Smooth muscle cell (in vitro differentiated cells): ENCODE results near the gene UNC13C. TPM values are rescaled to one million over a fixed set of nuclear protein-coding genes. Genes with fewer than 3 reads are reported as not detected.

ENCODE experiments used
- DNase-seq: peaks from one replicate; lab custom pipeline; 2025; ENCODE audit not compliant: unreplicated experiment; lab: John Stamatoyannopoulos, UW
- H2AFZ ChIP-seq: fragments of 200-600 bp; sonication (generic); 2 replicates; pipeline ENCODE4 v1.6.0; 2016; ENCODE audit warnings: antibody characterized with exemption, low read depth, mild to moderate bottlenecking
- H3F3A ChIP-seq: fragments of 200-600 bp; sonication (generic); 2 replicates; pipeline ENCODE4 v1.6.0; 2017; ENCODE audit warnings: antibody characterized with exemption, low read depth
- H3K27ac ChIP-seq: fragments of 200-600 bp; sonication (generic); 2 replicates; pipeline ENCODE4 v1.5.1; 2016; ENCODE audit warnings: low read depth, mild to moderate bottlenecking
- H3K27me3 ChIP-seq: fragments of 200-600 bp; sonication (generic); 2 replicates; pipeline ENCODE4 v1.6.1; 2016; ENCODE audit warnings: low read depth, mild to moderate bottlenecking
- H3K36me3 ChIP-seq: fragments of 200-600 bp; sonication (generic); 2 replicates; pipeline ENCODE4 v1.5.1; 2016; ENCODE audit warnings: low read depth
- H3K4me1 ChIP-seq: fragments of 200-600 bp; sonication (generic); 2 replicates; pipeline ENCODE4 v1.5.1; 2016; ENCODE audit warnings: low read depth
- H3K4me2 ChIP-seq: fragments of 200-600 bp; sonication (generic); 2 replicates; pipeline ENCODE4 v1.6.0; 2016; ENCODE audit warnings: mild to moderate bottlenecking
- H3K4me3 ChIP-seq: fragments of 200-600 bp; sonication (generic); 2 replicates; pipeline ENCODE4 v1.5.1; 2016; ENCODE audit warnings: mild to moderate bottlenecking
- H3K79me2 ChIP-seq: fragments of 200-600 bp; sonication (generic); 2 replicates; pipeline ENCODE4 v1.6.0; 2016; ENCODE audit warnings: low read depth, mild to moderate bottlenecking
- H3K9ac ChIP-seq: fragments of 200-600 bp; sonication (generic); 2 replicates; pipeline ENCODE4 v1.6.0; 2016; ENCODE audit warnings: low read depth
- H3K9me3 ChIP-seq: fragments of 200-600 bp; sonication (generic); replicated peaks from 2 replicates; pipeline ENCODE4 v1.5.1; 2016; ENCODE audit warnings: low read depth
- H4K20me1 ChIP-seq: fragments of 200-600 bp; sonication (generic); 2 replicates; pipeline ENCODE4 v1.6.0; 2016; ENCODE audit warnings: low read depth
- CTCF ChIP-seq: fragments of 200-600 bp; sonication (generic); IDR thresholded peaks from 2 replicates; pipeline ENCODE4 v1.5.1; 2017; ENCODE audit warnings: borderline replicate concordance, mild to moderate bottlenecking, antibody characterized with exemption; ENCODE audit not compliant: insufficient read depth, poor library complexity, severe bottlenecking
- WGBS: methylation state at CpG from one replicate; pipeline ENCODE4 v1.1.7; 2016; ENCODE audit warnings: low lambda C conversion rate; 5-methylcytosine and 5-hydroxymethylcytosine counted together
- polyA plus RNA-seq: library from polyadenylated mRNA; unstranded; fragments of >200 nt; fragmentation: Nextera tagmentation; extraction: Ambion mirVana; gene quantifications from 2 replicates; pipeline ENCODE4 v1.2.1, GENCODE V29; 2016
- total RNA-seq: library from RNA; depleted of rRNA; stranded (reverse); fragments of >200 nt; gene quantifications from 2 replicates; pipeline ENCODE4 v1.2.3, GENCODE V29; 2014

Gene UNC13C
- total and polyA plus RNA-seq, 2 experiments from 2014 or later: 0.85 to 4.0 TPM

GRCh38 chr15:54014067-54014655 is 35.9 kb downstream of the UNC13C start:
- Histone ChIP-seq H3K27ac (no peak overlapping the region), H4K20me1 (no peaks in the 10 kb centered on the region), H3K4me2 (no peak overlapping the region), H3K4me3 (no peak overlapping the region), H2AFZ (no peak overlapping the region), H3K9ac (no peak overlapping the region), H3F3A (peaks cover 4% of the 10 kb centered on the region), H3K27me3 (no peaks in the 10 kb centered on the region), H3K79me2 (no peaks in the 10 kb centered on the region), H3K4me1 (no peaks in the 10 kb centered on the region), H3K36me3 (no peaks in the 10 kb centered on the region), H3K9me3 (no peaks in the 10 kb centered on the region)
- no peak for TF ChIP-seq CTCF
- DNase-seq: no peak
- 82% methylated on average over 4 of the region's 4 CpGs for WGBS

GRCh38 chr15:54017251-54017650 is 39.0 kb downstream of the UNC13C start:
- Histone ChIP-seq H3K27me3 (no peaks in the 10 kb centered on the region), H3K36me3 (no peaks in the 10 kb centered on the region), H3K4me3 (no peak overlapping the region), H3K27ac (no peak overlapping the region), H3K4me1 (no peaks in the 10 kb centered on the region), H3K9me3 (no peaks in the 10 kb centered on the region), H4K20me1 (no peaks in the 10 kb centered on the region), H2AFZ (no peak overlapping the region), H3K4me2 (no peak overlapping the region), H3F3A (peaks cover 4% of the 10 kb centered on the region), H3K79me2 (no peaks in the 10 kb centered on the region), H3K9ac (no peak overlapping the region)
- 86% methylated on average over 1 of the region's 1 CpG for WGBS
- no peak for DNase-seq
- no peak for TF ChIP-seq CTCF

- 61% methylated on average over 3 of the region's 3 CpGs for WGBS
- Histone ChIP-seq H3K9me3 (no peaks in the 10 kb centered on the region), H3K79me2 (no peaks in the 10 kb centered on the region), H4K20me1 (no peaks in the 10 kb centered on the region), H2AFZ (no peak overlapping the region), H3K4me3 (no peak overlapping the region), H3K9ac (no peak overlapping the region), H3F3A (peaks cover under 1% of the 10 kb centered on the region), H3K4me1 (no peaks in the 10 kb centered on the region), H3K27ac (no peak overlapping the region), H3K36me3 (no peaks in the 10 kb centered on the region), H3K27me3 (no peaks in the 10 kb centered on the region), H3K4me2 (no peak overlapping the region)
- TF ChIP-seq CTCF: no peak
- no peak for DNase-seq
Measured at GRCh38 chr15:54017959-54018358, 39.7 kb downstream of the UNC13C start.

- Histone ChIP-seq H3K9ac (no peak overlapping the region), H3K27me3 (no peaks in the 10 kb centered on the region), H4K20me1 (no peaks in the 10 kb centered on the region), H2AFZ (no peak overlapping the region), H3K4me1 (no peaks in the 10 kb centered on the region), H3K9me3 (no peaks in the 10 kb centered on the region), H3K27ac (no peak overlapping the region), H3K79me2 (no peaks in the 10 kb centered on the region), H3K36me3 (no peaks in the 10 kb centered on the region), H3K4me2 (no peak overlapping the region), H3F3A (no peaks in the 10 kb centered on the region), H3K4me3 (no peak overlapping the region)
- no peak for TF ChIP-seq CTCF
- no peak for DNase-seq
- WGBS: 82% methylated on average over 3 of the region's 3 CpGs
Measured at GRCh38 chr15:54026258-54026657, 48.0 kb downstream of the UNC13C start.
